Measurements from ENCODE around the gene FHOD3. TPM values are rescaled to one million over a fixed set of nuclear protein-coding genes. Genes with fewer than 3 reads are reported as not detected.

Gene FHOD3
- total RNA-seq, 4 donors from 2014 or later = 3.5 to 40.0 (median 14.5) TPM

DNA sequence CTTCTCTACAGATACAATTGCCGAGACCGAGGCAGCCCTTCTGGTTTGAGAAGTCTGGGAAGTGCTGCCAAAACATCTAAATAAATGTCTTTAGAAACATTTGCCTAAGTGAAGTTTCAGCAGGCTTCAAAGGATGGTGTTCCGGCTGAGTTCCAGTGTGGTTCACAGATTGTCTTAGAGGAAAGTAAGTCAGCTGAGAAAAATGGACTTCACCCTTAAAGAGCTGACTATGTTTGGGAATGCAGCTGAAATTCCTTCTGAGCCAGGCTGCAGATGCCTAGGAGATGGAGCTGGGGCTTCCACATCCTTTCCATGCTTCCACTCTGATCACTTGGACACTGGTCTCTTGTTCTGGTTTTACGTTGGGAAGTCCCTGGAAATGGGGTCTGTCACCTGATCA, 83.6 kb downstream of the FHOD3 start:
- H3K4me3 ChIP-seq = no peak overlapping the region
- WGBS, 2 donors (ENCODE audit: low coverage in 1 of 2) = 75 to 87% methylated on average over 2 to 4 of the region's 4 CpGs
- intact Hi-C loops (cut with DNase I; ENCODE audit: low total_unique reads) = no loop called here
- in situ Hi-C loops (cut with MboI; ENCODE audit: low pct_ligation_motif_present in 1 of 4, low pct_unique_long_range_greater_than_20kb in 1 of 4, low sequenced_read_pairs in 3 of 4) = no loop called here
- TF ChIP-seq EP300 (IDR thresholded peaks at IDR 0.05; ENCODE audit: low read depth) = no peak
- TF ChIP-seq, protein P1, sequence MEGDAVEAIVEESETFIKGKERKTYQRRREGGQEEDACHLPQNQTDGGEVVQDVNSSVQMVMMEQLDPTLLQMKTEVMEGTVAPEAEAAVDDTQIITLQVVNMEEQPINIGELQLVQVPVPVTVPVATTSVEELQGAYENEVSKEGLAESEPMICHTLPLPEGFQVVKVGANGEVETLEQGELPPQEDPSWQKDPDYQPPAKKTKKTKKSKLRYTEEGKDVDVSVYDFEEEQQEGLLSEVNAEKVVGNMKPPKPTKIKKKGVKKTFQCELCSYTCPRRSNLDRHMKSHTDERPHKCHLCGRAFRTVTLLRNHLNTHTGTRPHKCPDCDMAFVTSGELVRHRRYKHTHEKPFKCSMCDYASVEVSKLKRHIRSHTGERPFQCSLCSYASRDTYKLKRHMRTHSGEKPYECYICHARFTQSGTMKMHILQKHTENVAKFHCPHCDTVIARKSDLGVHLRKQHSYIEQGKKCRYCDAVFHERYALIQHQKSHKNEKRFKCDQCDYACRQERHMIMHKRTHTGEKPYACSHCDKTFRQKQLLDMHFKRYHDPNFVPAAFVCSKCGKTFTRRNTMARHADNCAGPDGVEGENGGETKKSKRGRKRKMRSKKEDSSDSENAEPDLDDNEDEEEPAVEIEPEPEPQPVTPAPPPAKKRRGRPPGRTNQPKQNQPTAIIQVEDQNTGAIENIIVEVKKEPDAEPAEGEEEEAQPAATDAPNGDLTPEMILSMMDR (IDR thresholded peaks at IDR 0.05) = no peak
- no peak for TF ChIP-seq POLR2A (IDR thresholded peaks at IDR 0.05)
- TF ChIP-seq POLR2AphosphoS5 (IDR thresholded peaks at IDR 0.05) = no peak
- DNase-seq = no peak
- H3K27me3 ChIP-seq = no peaks in the 10 kb centered on the region
- H3K9me3 ChIP-seq = no peaks in the 10 kb centered on the region
- no peaks in the 10 kb centered on the region for H3K4me1 ChIP-seq
- no peaks in the 10 kb centered on the region for H3K36me3 ChIP-seq
- H3K27ac ChIP-seq = no peak overlapping the region

GRCh38 chr18:36382854-36383253, 85.3 kb downstream of the FHOD3 start:
- TF ChIP-seq POLR2A (IDR thresholded peaks at IDR 0.05) (no peak), EP300 (IDR thresholded peaks at IDR 0.05; ENCODE audit: low read depth) (no peak), POLR2AphosphoS5 (IDR thresholded peaks at IDR 0.05) (no peak)
- TF ChIP-seq, protein P1 (IDR thresholded peaks at IDR 0.05) = no peak
- Histone ChIP-seq H3K4me1 (no peaks in the 10 kb centered on the region), H3K27me3 (no peaks in the 10 kb centered on the region), H3K36me3 (no peaks in the 10 kb centered on the region), H3K9me3 (no peaks in the 10 kb centered on the region), H3K27ac (no peak overlapping the region), H3K4me3 (no peak overlapping the region)
- in situ Hi-C loops (cut with MboI; ENCODE audit: low pct_ligation_motif_present in 1 of 4, low pct_unique_long_range_greater_than_20kb in 1 of 4, low sequenced_read_pairs in 3 of 4) (no loop called here), intact Hi-C loops (cut with DNase I; ENCODE audit: low total_unique reads) (no loop called here)
- DNase-seq = no peak
- 77% methylated on average over 5 of the region's 5 CpGs; no CpG with 5 or more reads in 1 of the 2 donors for WGBS, 2 donors (ENCODE audit: low coverage in 1 of 2)

DNA sequence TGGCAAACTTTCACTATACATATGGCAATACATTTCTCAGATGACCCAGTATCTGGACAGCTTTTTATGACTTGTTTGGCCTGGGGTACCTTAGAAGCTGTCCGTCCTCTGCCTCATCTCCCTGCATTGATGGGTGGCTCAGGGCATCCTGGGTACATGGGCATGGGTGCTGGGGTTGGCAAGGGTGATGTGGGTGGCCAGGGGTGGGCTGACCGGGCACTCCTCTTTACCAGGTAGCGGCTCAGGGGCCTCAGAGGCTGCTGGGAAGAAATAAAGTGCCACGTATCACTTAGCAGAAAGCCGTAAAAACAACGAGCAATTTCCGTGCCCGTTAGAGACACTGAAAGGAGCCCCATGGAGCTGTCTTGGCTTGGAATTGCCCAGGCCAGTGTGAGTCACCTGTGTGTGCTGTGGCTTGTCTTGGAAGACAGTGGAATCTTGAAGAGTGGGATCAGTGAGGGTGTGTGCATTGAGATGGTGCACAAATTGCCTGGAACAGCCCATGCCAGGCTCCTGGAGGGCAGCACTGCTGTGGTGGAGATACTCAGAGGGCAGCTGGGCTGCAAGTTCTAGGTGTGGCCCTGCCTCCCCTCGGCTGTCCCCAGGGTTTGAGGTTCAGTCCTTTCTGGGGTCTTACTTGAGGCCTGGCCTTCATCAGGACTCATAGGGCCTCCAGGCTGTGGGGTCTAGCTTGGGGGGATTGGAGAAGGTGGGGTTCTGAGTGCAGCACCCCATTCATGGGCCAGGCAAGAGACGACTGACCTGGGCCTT, 88.8 kb downstream of the FHOD3 start:
- Histone ChIP-seq H3K36me3 (no peaks in the 10 kb centered on the region), H3K27ac (no peak overlapping the region), H3K27me3 (no peaks in the 10 kb centered on the region), H3K9me3 (no peaks in the 10 kb centered on the region), H3K4me3 (no peak overlapping the region), H3K4me1 (no peaks in the 10 kb centered on the region)
- TF ChIP-seq POLR2A (IDR thresholded peaks at IDR 0.05) (no peak), EP300 (IDR thresholded peaks at IDR 0.05; ENCODE audit: low read depth) (no peak), POLR2AphosphoS5 (IDR thresholded peaks at IDR 0.05) (no peak)
- TF ChIP-seq, protein P1 (IDR thresholded peaks at IDR 0.05) = no peak
- 83 to 85% methylated on average over 2 to 10 of the region's 10 CpGs for WGBS, 2 donors (ENCODE audit: low coverage in 1 of 2)
- intact Hi-C loops (cut with DNase I; ENCODE audit: low total_unique reads) = no loop called here
- in situ Hi-C loops (cut with MboI; ENCODE audit: low pct_ligation_motif_present in 1 of 4, low pct_unique_long_range_greater_than_20kb in 1 of 4, low sequenced_read_pairs in 3 of 4) = no loop called here
- no peak for DNase-seq

- Histone ChIP-seq H3K9me3 (no peaks in the 10 kb centered on the region), H3K27me3 (no peaks in the 10 kb centered on the region), H3K4me3 (no peak overlapping the region), H3K4me1 (no peaks in the 10 kb centered on the region), H3K27ac (no peak overlapping the region), H3K36me3 (no peaks in the 10 kb centered on the region)
- intact Hi-C loops (cut with DNase I; ENCODE audit: low total_unique reads) (no loop called here), in situ Hi-C loops (cut with MboI; ENCODE audit: low pct_ligation_motif_present in 1 of 4, low pct_unique_long_range_greater_than_20kb in 1 of 4, low sequenced_read_pairs in 3 of 4) (no loop called here)
- no peak for DNase-seq
- 71 to 78% methylated on average over 2 to 3 of the region's 3 CpGs for WGBS, 2 donors (ENCODE audit: low coverage in 1 of 2)
- TF ChIP-seq EP300 (IDR thresholded peaks at IDR 0.05; ENCODE audit: low read depth) (no peak), POLR2AphosphoS5 (IDR thresholded peaks at IDR 0.05) (no peak), POLR2A (IDR thresholded peaks at IDR 0.05) (no peak)
- TF ChIP-seq, protein P1 (IDR thresholded peaks at IDR 0.05) = no peak
These were observed 89.8 kb downstream of the FHOD3 start for GRCh38 chr18:36387310-36387709.
